H1 (cell line): Measurements from ENCODE around the gene BEST1. TPM values are rescaled to one million over a fixed set of nuclear protein-coding genes. Genes with fewer than 3 reads are reported as not detected.

ENCODE experiments used
- CTCF ChIA-PET: fragments of 300-600 bp; sonication (Branson Sonifier 250); formaldehyde crosslinking; loops from one replicate; lab custom pipeline; 2021; ENCODE audit not compliant: partially characterized antibody; lab: Charles Lee
- POLR2A ChIA-PET: fragments of 300-600 bp; sonication (Branson Sonifier 250); formaldehyde crosslinking; loops from one replicate; lab custom pipeline; 2021; ENCODE audit warnings: inconsistent platforms; ENCODE audit not compliant: partially characterized antibody; lab: Charles Lee
- DNase-seq, 2 experiments: peaks; one replicate each; pipeline versions ENCODE4 v3.0.0 to v3.0.0-alpha.2; 2010 to 2022; ENCODE audit warnings: low spot score in 2 of 2, low read depth in 1 of 2, mixed read lengths in 1 of 2
- FAIRE-seq: peaks from 2 replicates; lab custom pipeline; 2011; peaks lifted over from hg19 to GRCh38; lab: Jason Lieb, UNC
- H2AFZ ChIP-seq: 2 replicates; pipeline ENCODE4 v1.8.1; 2012; ENCODE audit warnings: low read length, inconsistent platforms
- H2AK5ac ChIP-seq: 2 replicates; pipeline ENCODE4 v1.6.1; 2013; ENCODE audit warnings: low read depth, low read length
- H2BK120ac ChIP-seq: replicated peaks from 2 replicates; pipeline ENCODE3; 2013; ENCODE audit warnings: low read depth, low read length, inconsistent platforms
- H2BK12ac ChIP-seq: 2 replicates; pipeline ENCODE4 v1.6.1; 2013; ENCODE audit warnings: low read depth, low read length
- H2BK15ac ChIP-seq: 2 replicates; pipeline ENCODE4 v1.6.1; 2013; ENCODE audit warnings: low read length
- H2BK20ac ChIP-seq: 2 replicates; pipeline ENCODE4 v1.6.1; 2013; ENCODE audit warnings: low read length
- H2BK5ac ChIP-seq: 2 replicates; pipeline ENCODE4 v1.6.1; 2013; ENCODE audit warnings: low read depth, low read length
- H3K14ac ChIP-seq: 2 replicates; pipeline ENCODE4 v1.6.1; 2013; ENCODE audit warnings: inconsistent platforms; ENCODE audit not compliant: insufficient read length
- H3K18ac ChIP-seq: 2 replicates; pipeline ENCODE4 v1.6.1; 2013; ENCODE audit warnings: low read length; ENCODE audit errors: extremely low read depth
- H3K23ac ChIP-seq: 2 replicates; pipeline ENCODE4 v1.6.1; 2013; ENCODE audit warnings: inconsistent platforms; ENCODE audit not compliant: insufficient read length
- H3K23me2 ChIP-seq: 2 replicates; pipeline ENCODE4 v1.6.1; 2013; ENCODE audit warnings: low read depth, low read length
- H3K27ac ChIP-seq: 2 replicates; pipeline ENCODE4 v1.6.1; 2011; ENCODE audit warnings: low read depth, low read length, inconsistent platforms
- H3K27me3 ChIP-seq, 4 experiments: replicated peaks in 1 of 4; 1 replicate in 1 of 4; 2 replicates in 3 of 4; pipeline versions ENCODE4 v1.6.1 to v1.8.1; 2011 to 2013; ENCODE audit warnings: low read length in 3 of 4, mild to moderate bottlenecking in 3 of 4, inconsistent platforms in 2 of 4, mixed read lengths in 2 of 4, moderate library complexity in 1 of 4; ENCODE audit not compliant: control insufficient read depth in 3 of 4, insufficient read depth in 3 of 4; ENCODE audit errors: extremely low read depth in 1 of 4
- H3K36me3 ChIP-seq, 4 experiments: 2 replicates each; pipeline versions ENCODE4 v1.6.1 to v1.8.1; 2011 to 2013; ENCODE audit warnings: mild to moderate bottlenecking in 4 of 4, low read length in 3 of 4, moderate library complexity in 2 of 4, control low read depth in 1 of 4, inconsistent platforms in 1 of 4; ENCODE audit not compliant: insufficient read depth in 4 of 4, control insufficient read depth in 2 of 4
- H3K4ac ChIP-seq: replicated peaks from 2 replicates; pipeline ENCODE3; 2013; ENCODE audit warnings: low read length, low read depth, mixed read lengths, inconsistent platforms; ENCODE audit not compliant: insufficient read length
- H3K4me1 ChIP-seq, 4 experiments: replicated peaks in 1 of 4; 1 replicate in 1 of 4; 2 replicates in 3 of 4; pipeline versions ENCODE4 v1.6.1 to v1.8.1; 2011 to 2013; ENCODE audit warnings: low read length in 3 of 4, inconsistent platforms in 2 of 4, mixed read lengths in 1 of 4; ENCODE audit not compliant: insufficient read depth in 4 of 4, control insufficient read depth in 3 of 4
- H3K4me2 ChIP-seq, 2 experiments: 2 replicates each; pipeline versions ENCODE4 v1.6.1 to v1.8.1; 2011 to 2013; ENCODE audit warnings: low read depth in 2 of 2, low read length in 2 of 2, control low read depth in 1 of 2, inconsistent platforms in 1 of 2, mild to moderate bottlenecking in 1 of 2; ENCODE audit not compliant: insufficient read depth in 1 of 2
- H3K4me3 ChIP-seq, 4 experiments: fragments of 200-600, 300-600 bp in 1 of 4; sonication (generic), shearing (Covaris generic), sonication (Bioruptor Twin) in 1 of 4; 2 replicates each; pipeline versions ENCODE4 v1.5.1 to v1.8.1; 2011 to 2016; ENCODE audit warnings: low read length in 4 of 4, low read depth in 3 of 4, control low read depth in 2 of 4, inconsistent platforms in 2 of 4, mild to moderate bottlenecking in 2 of 4, mixed read lengths in 1 of 4, moderate library complexity in 1 of 4; ENCODE audit not compliant: insufficient read depth in 2 of 4; ENCODE audit errors: extremely low read depth in 1 of 4
- H3K56ac ChIP-seq: replicated peaks from 2 replicates; pipeline ENCODE3; 2013; ENCODE audit warnings: low read depth, mild to moderate bottlenecking, mixed read lengths, low read length, inconsistent platforms; ENCODE audit not compliant: insufficient read length
- H3K79me1 ChIP-seq: 2 replicates; pipeline ENCODE4 v1.6.1; 2013; ENCODE audit warnings: low read depth, low read length, control low read depth
- H3K79me2 ChIP-seq, 2 experiments: 2 replicates each; pipeline versions ENCODE4 v1.6.1 to v1.8.1; 2012 to 2013; ENCODE audit warnings: low read length in 2 of 2, mild to moderate bottlenecking in 2 of 2, inconsistent platforms in 1 of 2; ENCODE audit not compliant: insufficient read depth in 2 of 2, control insufficient read depth in 1 of 2
- H3K9ac ChIP-seq, 4 experiments: replicated peaks in 1 of 4; 1 replicate in 1 of 4; 2 replicates in 3 of 4; pipeline versions ENCODE4 v1.6.1 to v1.8.1; 2011 to 2013; ENCODE audit warnings: low read depth in 3 of 4, low read length in 3 of 4, control low read depth in 2 of 4, mild to moderate bottlenecking in 2 of 4, moderate library complexity in 2 of 4, inconsistent platforms in 1 of 4; ENCODE audit errors: extremely low read depth in 1 of 4
- H3K9me3 ChIP-seq, 2 experiments: 2 replicates each; pipeline versions ENCODE4 v1.6.1 to v1.8.1; 2012 to 2013; ENCODE audit warnings: mild to moderate bottlenecking in 2 of 2, moderate library complexity in 2 of 2, control low read depth in 1 of 2, inconsistent platforms in 1 of 2, low read depth in 1 of 2, low read length in 1 of 2, mixed read lengths in 1 of 2; ENCODE audit not compliant: insufficient read depth in 2 of 2
- H4K20me1 ChIP-seq, 2 experiments: replicated peaks in 1 of 2; 2 replicates each; pipeline versions ENCODE3 to v1.8.1; 2011 to 2013; ENCODE audit warnings: inconsistent platforms in 2 of 2, low read length in 2 of 2, mild to moderate bottlenecking in 1 of 2; ENCODE audit not compliant: insufficient read depth in 2 of 2, control insufficient read depth in 1 of 2
- H4K5ac ChIP-seq: 2 replicates; pipeline ENCODE4 v1.6.1; 2013; ENCODE audit warnings: low read length, low read depth, mixed read lengths, inconsistent platforms; ENCODE audit not compliant: insufficient read length
- H4K8ac ChIP-seq: 2 replicates; pipeline ENCODE4 v1.8.0; 2013; ENCODE audit warnings: mild to moderate bottlenecking, moderate library complexity, low read length, inconsistent platforms; ENCODE audit not compliant: insufficient read depth; ENCODE audit errors: extremely low read depth
- H4K91ac ChIP-seq: replicated peaks from 2 replicates; pipeline ENCODE3; 2013; ENCODE audit warnings: low read length, mixed read lengths, inconsistent platforms; ENCODE audit not compliant: insufficient read length
- CBX5 ChIP-seq: fragments of 300-800, 300-1000 bp; sonication (generic); IDR thresholded peaks from 2 replicates; pipeline ENCODE4 v1.7.1; 2016; ENCODE audit warnings: antibody characterized with exemption, low read length, low read depth
- CEBPB ChIP-seq: IDR thresholded peaks from 2 replicates; pipeline ENCODE4 v1.6.1; 2012; ENCODE audit warnings: low read depth, low read length
- CTBP2 ChIP-seq: IDR thresholded peaks from 2 replicates; pipeline ENCODE4 v1.7.0; 2011; ENCODE audit warnings: borderline replicate concordance, mild to moderate bottlenecking, moderate library complexity, mixed read lengths, low read length; ENCODE audit not compliant: insufficient read depth, insufficient read length
- HDAC6 ChIP-seq: IDR thresholded peaks from one replicate; pipeline ENCODE4 v1.7.1; 2012; ENCODE audit warnings: low read depth, mild to moderate bottlenecking, inconsistent platforms, low read length, moderate library complexity
- NRF1 ChIP-seq: IDR thresholded peaks from 2 replicates; pipeline ENCODE4 v1.6.1; 2011; ENCODE audit warnings: mild to moderate bottlenecking, low read depth, low read length, improper control_type of control experiment
- RAD21 ChIP-seq, 2 experiments: IDR thresholded peaks in 1 of 2; conservative IDR thresholded peaks in 1 of 2; 2 replicates each; pipeline ENCODE4 v1.6.1; 2011; ENCODE audit warnings: low read depth in 2 of 2, low read length in 2 of 2, improper control_type of control experiment in 1 of 2, inconsistent platforms in 1 of 2, mild to moderate bottlenecking in 1 of 2, moderate library complexity in 1 of 2
- SIN3A ChIP-seq, 2 experiments: IDR thresholded peaks in 1 of 2; conservative IDR thresholded peaks in 1 of 2; 2 replicates each; pipeline ENCODE4 v1.6.1; 2011 to 2012; ENCODE audit warnings: low read length in 2 of 2, improper control_type of control experiment in 1 of 2, low read depth in 1 of 2, mild to moderate bottlenecking in 1 of 2
- TAF7 ChIP-seq: optimal IDR thresholded peaks from 2 replicates; pipeline ENCODE3; 2011; ENCODE audit warnings: low read depth, mild to moderate bottlenecking, inconsistent platforms, low read length, moderate library complexity, borderline replicate concordance
- TBP ChIP-seq: IDR thresholded peaks from 2 replicates; pipeline ENCODE4 v1.6.1; 2011; ENCODE audit warnings: low read depth, low read length, improper control_type of control experiment
- WGBS, 2 experiments: shearing (Covaris generic) in 1 of 2; methylation state at CpG; one replicate each; pipeline versions ENCODE4 v1.1.6 to v1.1.7; 2013 to 2015; ENCODE audit warnings: low lambda C conversion rate in 2 of 2, mixed read lengths in 2 of 2, inconsistent platforms in 1 of 2, low coverage in 1 of 2, missing lambda C conversion rate in 1 of 2; ENCODE audit not compliant: insufficient replicate concordance in 2 of 2, insufficient coverage in 1 of 2, insufficient read length in 1 of 2; ENCODE audit errors: extremely low coverage in 1 of 2, missing lambda C conversion rate in 1 of 2; 5-methylcytosine and 5-hydroxymethylcytosine counted together
- polyA plus RNA-seq, 7 experiments: library from polyadenylated mRNA; depleted of rRNA in 3 of 7; stranded (reverse) in 5 of 7; unstranded in 2 of 7; fragments of >200 nt in 5 of 7; fragments of 200-250 nt in 2 of 7; gene quantifications; 1 replicate in 5 of 7; 2 replicates in 1 of 7; 4 replicates in 1 of 7; pipeline versions ENCODE4 v1.2.1 to v1.2.3, GENCODE V29; 2011 to 2013; ENCODE audit warnings: missing spikeins in 2 of 7, mixed read lengths in 2 of 7
- total RNA-seq: library from RNA; stranded (reverse); fragmentation: NEBNext Ultra II Directional; extraction: Animal tissue kit (Norgen Biotek cat#: 25700); gene quantifications from 2 replicates; pipeline ENCODE4 v1.2.1, GENCODE V29; 2021
- TF ChIP-seq, protein P1 (sequence below): IDR thresholded peaks from 2 replicates; pipeline ENCODE4 v1.6.1; 2011; ENCODE audit warnings: low read depth, mild to moderate bottlenecking, low read length; ENCODE audit not compliant: insufficient read depth
- TF ChIP-seq, protein P2 (sequence below): IDR thresholded peaks from 2 replicates; pipeline ENCODE4 v1.6.1; 2012; ENCODE audit warnings: inconsistent platforms

BEST1 gene
- total and polyA plus RNA-seq, 2 of the 8 experiments (the other 6 are each of a cell fraction or from before 2014, with no cell fraction given), result 0.22 to 0.62 TPM

DNA sequence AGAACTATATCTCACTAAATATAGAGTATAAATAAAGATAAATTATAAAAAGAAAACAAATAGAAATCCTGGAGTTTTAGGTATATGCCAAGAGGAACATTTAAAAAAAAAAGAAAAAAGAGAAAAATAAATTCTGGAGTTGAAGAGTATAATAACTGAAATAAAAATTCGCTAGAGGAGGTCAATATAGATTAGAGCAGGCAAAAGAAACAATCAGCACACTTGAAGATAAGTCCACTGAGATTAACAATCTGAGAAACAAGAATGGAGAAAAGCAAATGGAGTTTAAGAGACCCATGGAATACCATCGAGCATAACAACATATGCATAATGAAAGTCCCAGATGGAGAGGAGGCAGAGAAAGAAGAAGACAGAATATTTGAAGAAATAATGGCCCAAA, 14.3 kb upstream of the BEST1 start:
- TF ChIP-seq TBP, result no peak
- no peak for TF ChIP-seq HDAC6
- TF ChIP-seq CTBP2, result no peak
- no peak for TF ChIP-seq SIN3A (conservative IDR thresholded peaks at IDR 0.05 in 1 of 2, IDR thresholded peaks at IDR 0.05 in 1 of 2; ENCODE audit: low read depth in 1 of 2, low read length in 2 of 2)
- TF ChIP-seq TAF7, result no peak
- no peak for TF ChIP-seq RAD21 (IDR thresholded peaks at IDR 0.05 in 1 of 2, conservative IDR thresholded peaks at IDR 0.05 in 1 of 2; ENCODE audit: low read depth in 2 of 2, low read length in 2 of 2)
- no peak for TF ChIP-seq NRF1
- no peak for TF ChIP-seq CBX5
- TF ChIP-seq, protein P1, sequence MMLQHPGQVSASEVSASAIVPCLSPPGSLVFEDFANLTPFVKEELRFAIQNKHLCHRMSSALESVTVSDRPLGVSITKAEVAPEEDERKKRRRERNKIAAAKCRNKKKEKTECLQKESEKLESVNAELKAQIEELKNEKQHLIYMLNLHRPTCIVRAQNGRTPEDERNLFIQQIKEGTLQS, result no peak
- TF ChIP-seq, protein P2, sequence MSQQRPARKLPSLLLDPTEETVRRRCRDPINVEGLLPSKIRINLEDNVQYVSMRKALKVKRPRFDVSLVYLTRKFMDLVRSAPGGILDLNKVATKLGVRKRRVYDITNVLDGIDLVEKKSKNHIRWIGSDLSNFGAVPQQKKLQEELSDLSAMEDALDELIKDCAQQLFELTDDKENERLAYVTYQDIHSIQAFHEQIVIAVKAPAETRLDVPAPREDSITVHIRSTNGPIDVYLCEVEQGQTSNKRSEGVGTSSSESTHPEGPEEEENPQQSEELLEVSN, result no peak
- no peak for TF ChIP-seq CEBPB
- TF ChIP-seq, all 59 proteins: peak for 0
- no peaks in the 10 kb centered on the region for H3K79me2 ChIP-seq
- H3K18ac ChIP-seq, result no peak overlapping the region
- no peak overlapping the region for H4K5ac ChIP-seq
- no peaks in the 10 kb centered on the region for H3K27me3 ChIP-seq
- 0 out of 4 replicates have a peak, but pooled peaks cover 3 to 5% of the 10 kb centered on the region in 2 experiments for H3K9me3 ChIP-seq
- H3K4me1 ChIP-seq, result no peaks in the 10 kb centered on the region
- H2BK5ac ChIP-seq, result no peak overlapping the region
- H4K8ac ChIP-seq, result no peak overlapping the region
- no peak overlapping the region for H2AFZ ChIP-seq
- H3K27ac ChIP-seq, result no peak overlapping the region
- ChIA-PET POLR2A (no interaction called here), CTCF (interaction anchor here (1.3 to 6.0 kb wide), 4 partner anchors 10 to 37 kb away, joined by 3 to 70 read pairs (median 30); no protein-coding TSS in a partner anchor)
- H3K9ac ChIP-seq, result no peak overlapping the region
- H2BK15ac ChIP-seq, result no peak overlapping the region
- H2AK5ac ChIP-seq, result no peak overlapping the region
- no peak overlapping the region for H2BK20ac ChIP-seq
- DNase-seq (no peak), FAIRE-seq (no peak)
- H3K23ac ChIP-seq, result no peak overlapping the region
- H2BK120ac ChIP-seq, result no peak overlapping the region
- H2BK12ac ChIP-seq, result no peak overlapping the region
- no peaks in the 10 kb centered on the region for H3K79me1 ChIP-seq
- no peak overlapping the region for H3K4me2 ChIP-seq
- no peak overlapping the region for H3K56ac ChIP-seq
- no peaks in the 10 kb centered on the region for H3K36me3 ChIP-seq
- H3K23me2 ChIP-seq, result no peaks in the 10 kb centered on the region
- H4K91ac ChIP-seq, result no peak overlapping the region
- no peak overlapping the region for H3K14ac ChIP-seq
- WGBS, 2 experiments, result 84% methylated on average over 2 of the region's 2 CpGs; no CpG with 5 or more reads in 1 of the 2 experiments
- no peak overlapping the region for H3K4me3 ChIP-seq
- H3K4ac ChIP-seq, result no peak overlapping the region
- no peaks in the 10 kb centered on the region for H4K20me1 ChIP-seq
